ENCODE results near the gene POC1A.
A peak's percentile ranks its signal among the peaks of the same experiment; 100 is the strongest.

POC1A gene

GRCh38 chr3:52069135-52069534, 85.1 kb downstream of the POC1A start:
- Histone ChIP-seq H3K36me3 (ENCODE audit: control insufficient read depth, insufficient read depth, low read length) (no peaks in the 10 kb centered on the region), H3K27me3 (ENCODE audit: control insufficient read depth, insufficient read depth, low read length) (no peaks in the 10 kb centered on the region), H3K4me3 (ENCODE audit: low read length) (no peak overlapping the region), H3K27ac (ENCODE audit: low read depth, low read length) (no peak overlapping the region), H3K4me1 (ENCODE audit: control insufficient read depth, insufficient read depth, low read length) (peaks cover 3% of the 10 kb centered on the region), H3K9ac (ENCODE audit: low read length) (no peak overlapping the region)

- peaks cover 3% of the 10 kb centered on the region for H3K4me1 ChIP-seq (ENCODE audit: control insufficient read depth, insufficient read depth, low read length)
- no peaks in the 10 kb centered on the region for H3K27me3 ChIP-seq (ENCODE audit: control insufficient read depth, insufficient read depth, low read length)
- no peak overlapping the region for H3K9ac ChIP-seq (ENCODE audit: low read length)
- no peaks in the 10 kb centered on the region for H3K36me3 ChIP-seq (ENCODE audit: control insufficient read depth, insufficient read depth, low read length)
- no peak overlapping the region for H3K27ac ChIP-seq (ENCODE audit: low read depth, low read length)
- no peak overlapping the region for H3K4me3 ChIP-seq (ENCODE audit: low read length)
Measured at GRCh38 chr3:52068730-52069129, 85.5 kb downstream of the POC1A start.

- Histone ChIP-seq H3K4me3 (ENCODE audit: low read length) (no peak overlapping the region), H3K27me3 (ENCODE audit: control insufficient read depth, insufficient read depth, low read length) (no peaks in the 10 kb centered on the region), H3K36me3 (ENCODE audit: control insufficient read depth, insufficient read depth, low read length) (no peaks in the 10 kb centered on the region), H3K27ac (ENCODE audit: low read depth, low read length) (no peak overlapping the region), H3K4me1 (ENCODE audit: control insufficient read depth, insufficient read depth, low read length) (peaks cover 3% of the 10 kb centered on the region), H3K9ac (ENCODE audit: low read length) (no peak overlapping the region)
Measured at GRCh38 chr3:52068055-52068571, 86.1 kb downstream of the POC1A start.

GRCh38 chr3:52067526-52067925, 86.7 kb downstream of the POC1A start:
- Histone ChIP-seq H3K4me3 (ENCODE audit: low read length) (no peak overlapping the region), H3K27ac (ENCODE audit: low read depth, low read length) (no peak overlapping the region), H3K36me3 (ENCODE audit: control insufficient read depth, insufficient read depth, low read length) (no peaks in the 10 kb centered on the region), H3K27me3 (ENCODE audit: control insufficient read depth, insufficient read depth, low read length) (no peaks in the 10 kb centered on the region), H3K4me1 (ENCODE audit: control insufficient read depth, insufficient read depth, low read length) (peaks cover 3% of the 10 kb centered on the region), H3K9ac (ENCODE audit: low read length) (no peak overlapping the region)

- Histone ChIP-seq H3K4me3 (ENCODE audit: low read length) (no peak overlapping the region), H3K9ac (ENCODE audit: low read length) (no peak overlapping the region), H3K27ac (ENCODE audit: low read depth, low read length) (no peak overlapping the region), H3K4me1 (ENCODE audit: control insufficient read depth, insufficient read depth, low read length) (peaks cover 3% of the 10 kb centered on the region), H3K27me3 (ENCODE audit: control insufficient read depth, insufficient read depth, low read length) (no peaks in the 10 kb centered on the region), H3K36me3 (ENCODE audit: control insufficient read depth, insufficient read depth, low read length) (no peaks in the 10 kb centered on the region)
Measured at GRCh38 chr3:52067046-52067445, 87.2 kb downstream of the POC1A start.

- H3K4me3 ChIP-seq (ENCODE audit: low read length), result no peak overlapping the region
- no peaks in the 10 kb centered on the region for H3K27me3 ChIP-seq (ENCODE audit: control insufficient read depth, insufficient read depth, low read length)
Measured at GRCh38 chr3:52065264-52065756, 88.9 kb downstream of the POC1A start.

GRCh38 chr3:52064561-52064960, 89.7 kb downstream of the POC1A start:
- no peaks in the 10 kb centered on the region for H3K27me3 ChIP-seq (ENCODE audit: control insufficient read depth, insufficient read depth, low read length)
- H3K27ac ChIP-seq (ENCODE audit: low read depth, low read length), result no peak overlapping the region
- H3K4me1 ChIP-seq (ENCODE audit: control insufficient read depth, insufficient read depth, low read length), result no peaks in the 10 kb centered on the region
- no peaks in the 10 kb centered on the region for H3K36me3 ChIP-seq (ENCODE audit: control insufficient read depth, insufficient read depth, low read length)
- no peak overlapping the region for H3K9ac ChIP-seq (ENCODE audit: low read length)
- no peak overlapping the region for H3K4me3 ChIP-seq (ENCODE audit: low read length)

More at GRCh38 chr3:52065264-52065756, 88.9 kb downstream of the POC1A start:
- Histone ChIP-seq H3K9ac (ENCODE audit: low read length) (no peak overlapping the region), H3K36me3 (ENCODE audit: control insufficient read depth, insufficient read depth, low read length) (no peaks in the 10 kb centered on the region), H3K27ac (ENCODE audit: low read depth, low read length) (no peak overlapping the region), H3K4me1 (ENCODE audit: control insufficient read depth, insufficient read depth, low read length) (no peaks in the 10 kb centered on the region)

GRCh38 chr3:52063026-52063723, 91.0 kb downstream of the POC1A start:
- H3K4me1 ChIP-seq (ENCODE audit: control insufficient read depth, insufficient read depth, low read length), result no peaks in the 10 kb centered on the region
- H3K27ac ChIP-seq (ENCODE audit: low read depth, low read length), result no peak overlapping the region
- H3K9ac ChIP-seq (ENCODE audit: low read length), result no peak overlapping the region
- no peak overlapping the region for H3K4me3 ChIP-seq (ENCODE audit: low read length)
- no peaks in the 10 kb centered on the region for H3K36me3 ChIP-seq (ENCODE audit: control insufficient read depth, insufficient read depth, low read length)
- H3K27me3 ChIP-seq (ENCODE audit: control insufficient read depth, insufficient read depth, low read length), result no peaks in the 10 kb centered on the region

- H3K4me3 ChIP-seq (ENCODE audit: low read length), result no peak overlapping the region
- H3K9ac ChIP-seq (ENCODE audit: low read length), result no peak overlapping the region
- peaks cover 3% of the 10 kb centered on the region for H3K4me1 ChIP-seq (ENCODE audit: control insufficient read depth, insufficient read depth, low read length)
- no peaks in the 10 kb centered on the region for H3K27me3 ChIP-seq (ENCODE audit: control insufficient read depth, insufficient read depth, low read length)
- H3K36me3 ChIP-seq (ENCODE audit: control insufficient read depth, insufficient read depth, low read length), result no peaks in the 10 kb centered on the region
- H3K27ac ChIP-seq (ENCODE audit: low read depth, low read length), result no peak overlapping the region
Measured at GRCh38 chr3:52062505-52062904, 91.7 kb downstream of the POC1A start.

GRCh38 chr3:52061121-52061910, 92.9 kb downstream of the POC1A start:
- H3K9ac ChIP-seq (ENCODE audit: low read length), result no peak overlapping the region
- no peak overlapping the region for H3K27ac ChIP-seq (ENCODE audit: low read depth, low read length)
- no peaks in the 10 kb centered on the region for H3K36me3 ChIP-seq (ENCODE audit: control insufficient read depth, insufficient read depth, low read length)
- no peak overlapping the region for H3K4me3 ChIP-seq (ENCODE audit: low read length)
- H3K27me3 ChIP-seq (ENCODE audit: control insufficient read depth, insufficient read depth, low read length), result no peaks in the 10 kb centered on the region
- peaks cover 4% of the 10 kb centered on the region for H3K4me1 ChIP-seq (ENCODE audit: control insufficient read depth, insufficient read depth, low read length)

- H3K36me3 ChIP-seq (ENCODE audit: control insufficient read depth, insufficient read depth, low read length), result no peaks in the 10 kb centered on the region
- no peak overlapping the region for H3K9ac ChIP-seq (ENCODE audit: low read length)
- H3K4me1 ChIP-seq (ENCODE audit: control insufficient read depth, insufficient read depth, low read length), result peaks cover 4% of the 10 kb centered on the region
- H3K4me3 ChIP-seq (ENCODE audit: low read length), result no peak overlapping the region
- H3K27ac ChIP-seq (ENCODE audit: low read depth, low read length), result no peak overlapping the region
- H3K27me3 ChIP-seq (ENCODE audit: control insufficient read depth, insufficient read depth, low read length), result no peaks in the 10 kb centered on the region
Measured at GRCh38 chr3:52059781-52060180, 94.4 kb downstream of the POC1A start.

- peak overlapping the region; percentile 78 for H3K4me3 ChIP-seq (ENCODE audit: low read length)
- H3K27ac ChIP-seq (ENCODE audit: low read depth, low read length), result no peak overlapping the region
- H3K27me3 ChIP-seq (ENCODE audit: control insufficient read depth, insufficient read depth, low read length), result no peaks in the 10 kb centered on the region
- peak overlapping the region; percentile 53 for H3K9ac ChIP-seq (ENCODE audit: low read length)
- no peaks in the 10 kb centered on the region for H3K36me3 ChIP-seq (ENCODE audit: control insufficient read depth, insufficient read depth, low read length)
- peaks cover 7% of the 10 kb centered on the region for H3K4me1 ChIP-seq (ENCODE audit: control insufficient read depth, insufficient read depth, low read length)
Measured at GRCh38 chr3:52057812-52058495, 96.3 kb downstream of the POC1A start.
